Measurements from ENCODE around the gene SH2D3A. TPM values are rescaled to one million over a fixed set of nuclear protein-coding genes. Genes with fewer than 3 reads are reported as not detected.

Gene SH2D3A
- total and polyA plus RNA-seq, 2 of the 8 experiments (the other 6 are each of a cell fraction or from before 2014, with no cell fraction given) = 14.5 to 22.1 TPM

- TF ChIP-seq TAF1 (IDR thresholded peaks at IDR 0.05; ENCODE audit: low read depth, low read length) = no peak
These were observed 24.0 kb upstream of the SH2D3A start (continued) for GRCh38 chr19:6791237-6791636.

All from H1 (cell line).